B cell (primary cell): ENCODE data around the gene RRAS. TPM values are rescaled to one million over a fixed set of nuclear protein-coding genes. Genes with fewer than 3 reads are reported as not detected.
A peak's percentile ranks its signal among the peaks of the same experiment; 100 is the strongest.

Experiments used
- ATAC-seq: fragments of 200-7000 bp; cut with Tn5 transposase; one replicate; pipeline ENCODE4 v1.10.0; 2021; ENCODE audit warnings: low read depth, mild to moderate bottlenecking, moderate number of reproducible peaks, moderate library complexity
- CTCF ChIA-PET: fragments of 350-600 bp; sonication (Branson Sonifier 250); formaldehyde crosslinking; loops from one replicate; lab custom pipeline; 2021; ENCODE audit warnings: antibody characterized with exemption, inconsistent platforms; lab: Charles Lee
- POLR2A ChIA-PET: fragments of 350-600 bp; sonication (Branson Sonifier 250); formaldehyde crosslinking; loops from one replicate; lab custom pipeline; 2021; ENCODE audit warnings: antibody characterized with exemption; lab: Charles Lee
- DNase-seq: peaks from one replicate; pipeline ENCODE4 v3.0.0; 2013
- H2AFZ ChIP-seq: 2 replicates; pipeline ENCODE4 v1.6.1; 2012; ENCODE audit warnings: mild to moderate bottlenecking, low read depth, low read length; ENCODE audit not compliant: insufficient read depth, poor library complexity, severe bottlenecking
- H3K27ac ChIP-seq, 2 donors: 1 replicate in 1 of 2; 2 replicates in 1 of 2; pipeline ENCODE4 v1.5.1; 2012 to 2013; ENCODE audit warnings: low read length in 2 of 2, mild to moderate bottlenecking in 2 of 2, moderate library complexity in 1 of 2
- H3K27me3 ChIP-seq, 4 experiments: fragments of 200-600 bp in 1 of 4; sonication (generic) in 1 of 4; replicated peaks in 1 of 4; 1 replicate in 2 of 4; 2 replicates in 2 of 4; pipeline versions ENCODE4 v1.6.1 to v1.7.0; 2013 to 2016; ENCODE audit warnings: low read length in 3 of 4, mild to moderate bottlenecking in 2 of 4, mixed read lengths in 1 of 4, moderate library complexity in 1 of 4; ENCODE audit not compliant: insufficient read depth in 4 of 4, control insufficient read depth in 3 of 4; ENCODE audit errors: control extremely low read depth in 1 of 4
- H3K36me3 ChIP-seq, 2 experiments: replicated peaks in 1 of 2; 1 replicate in 1 of 2; 2 replicates in 1 of 2; pipeline versions ENCODE4 v1.6.1 to v1.7.1; 2013; ENCODE audit warnings: low read length in 1 of 2; ENCODE audit not compliant: insufficient read depth in 2 of 2, control insufficient read depth in 1 of 2; ENCODE audit errors: control extremely low read depth in 1 of 2, extremely low read depth in 1 of 2
- H3K4me1 ChIP-seq, 2 donors: fragments of 200-600 bp in 1 of 2; sonication (generic) in 1 of 2; 1 replicate in 1 of 2; 2 replicates in 1 of 2; pipeline versions ENCODE4 v1.5.1 to v1.6.1; 2013 to 2017; ENCODE audit warnings: low read length in 2 of 2; ENCODE audit not compliant: control insufficient read depth in 2 of 2, insufficient read depth in 2 of 2
- H3K4me2 ChIP-seq: replicated peaks from 2 replicates; pipeline ENCODE3; 2012; ENCODE audit warnings: mild to moderate bottlenecking, low read depth, low read length; ENCODE audit not compliant: poor library complexity, severe bottlenecking
- H3K4me3 ChIP-seq, 5 experiments: fragments of 200-600 bp in 1 of 5; sonication (generic) in 1 of 5; 1 replicate in 3 of 5; 2 replicates in 2 of 5; pipeline versions ENCODE4 v1.5.1 to v1.7.0; 2011 to 2016; ENCODE audit warnings: low read length in 4 of 5, mild to moderate bottlenecking in 4 of 5, low read depth in 2 of 5, control low read depth in 1 of 5, moderate library complexity in 1 of 5; ENCODE audit not compliant: insufficient read depth in 1 of 5; ENCODE audit errors: control extremely low read depth in 1 of 5, extremely low read depth in 1 of 5
- H3K79me2 ChIP-seq: fragments of 200-600 bp; sonication (generic); one replicate; pipeline ENCODE4 v1.6.0; 2016; ENCODE audit warnings: low read length; ENCODE audit not compliant: control insufficient read depth, insufficient read depth
- H3K9ac ChIP-seq: fragments of 200-600 bp; sonication (generic); 2 replicates; pipeline ENCODE4 v1.6.1; 2017; ENCODE audit warnings: mild to moderate bottlenecking, low read length, moderate library complexity
- H3K9me3 ChIP-seq, 3 donors: one replicate each; pipeline versions ENCODE4 v1.6.1 to v1.7.1; 2013; ENCODE audit warnings: low read length in 2 of 3; ENCODE audit not compliant: control insufficient read depth in 2 of 3, insufficient read depth in 1 of 3; ENCODE audit errors: control extremely low read depth in 1 of 3
- H4K20me1 ChIP-seq: 2 replicates; pipeline ENCODE4 v1.6.0; 2012; ENCODE audit warnings: mild to moderate bottlenecking, low read length; ENCODE audit not compliant: insufficient read depth, control insufficient read depth, poor library complexity, severe bottlenecking
- H3K27ac Mint-ChIP-seq: one replicate; pipeline ENCODE4 v1.8.0; 2021; ENCODE audit warnings: mixed read lengths
- H3K27me3 Mint-ChIP-seq: one replicate; pipeline ENCODE4 v1.8.0; 2021; ENCODE audit warnings: mixed read lengths
- H3K4me1 Mint-ChIP-seq: one replicate; pipeline ENCODE4 v1.8.0; 2021; ENCODE audit warnings: mixed read lengths
- H3K4me3 Mint-ChIP-seq: one replicate; pipeline ENCODE4 v1.8.0; 2021; ENCODE audit warnings: mixed read lengths
- H3K9me3 Mint-ChIP-seq: one replicate; pipeline ENCODE4 v1.8.0; 2022; ENCODE audit warnings: mixed read lengths; ENCODE audit not compliant: insufficient read depth
- EZH2 ChIP-seq: IDR thresholded peaks from 2 replicates; pipeline ENCODE4 v1.6.1; 2012; ENCODE audit warnings: borderline replicate concordance, low read depth, mild to moderate bottlenecking, moderate library complexity, low read length; ENCODE audit not compliant: insufficient read depth, poor library complexity, severe bottlenecking
- WGBS: methylation state at CpG from one replicate; pipeline ENCODE4 v1.1.5; 2013; ENCODE audit warnings: missing lambda C conversion rate; ENCODE audit not compliant: insufficient coverage; 5-methylcytosine and 5-hydroxymethylcytosine counted together
- intact Hi-C: fragments of 100-400 bp; cut with micrococcal nuclease; formaldehyde crosslinking; loops from one replicate; pipeline ENCODE4 v1.10.0; 2022
- polyA plus RNA-seq: library from polyadenylated mRNA; depleted of rRNA; stranded (reverse); fragments of >200 nt; gene quantifications from 2 replicates; pipeline ENCODE4 v1.2.3, GENCODE V29; 2012
- total RNA-seq, 2 donors: library from RNA; stranded (reverse); fragments of 120-200 nt in 1 of 2; gene quantifications; 1 replicate in 1 of 2; 2 replicates in 1 of 2; pipeline versions ENCODE4 v1.2.3 to v1.2.4, GENCODE V29; 2013 to 2022
- TF ChIP-seq, protein P1 (sequence below): fragments of 200-600 bp; IDR thresholded peaks from one replicate; pipeline ENCODE4 v1.8.0; 2022; ENCODE audit warnings: antibody characterized with exemption, mild to moderate bottlenecking

RRAS gene
- total and polyA plus RNA-seq, 2 donors (not counting 1 experiment from before 2014, with no cell fraction given), result 5.6 to 21.0 TPM

DNA sequence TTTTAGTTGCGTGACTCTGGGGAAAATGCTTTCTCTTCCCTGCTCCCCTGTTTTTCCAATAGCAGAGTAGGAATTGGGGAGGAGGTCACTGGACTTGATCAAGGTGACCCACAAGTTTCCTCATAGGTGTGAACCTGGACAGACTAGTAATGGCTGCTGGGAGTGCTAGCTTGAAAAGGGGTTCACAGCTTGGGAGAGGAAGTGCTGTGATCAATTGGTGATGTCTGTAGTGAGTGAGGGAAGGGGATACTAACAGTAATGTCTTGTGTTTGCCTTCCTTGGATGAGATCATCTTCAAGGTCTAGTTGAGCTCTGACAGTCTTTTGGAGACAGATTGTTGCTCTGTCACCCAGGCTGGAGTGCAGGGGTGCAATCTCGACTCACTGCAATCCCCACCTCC is 27.5 kb upstream of the RRAS start:
- Histone ChIP-seq H3K4me1 (peaks cover 22 to 39% of the 10 kb centered on the region in 2 donors), H4K20me1 (peaks cover 25% of the 10 kb centered on the region), H3K27ac (no peak overlapping the region), H3K4me3 (no peak overlapping the region), H3K79me2 (peaks cover 29% of the 10 kb centered on the region), H3K9me3 (no peaks in the 10 kb centered on the region), H3K4me2 (no peak overlapping the region), H3K27me3 (no peaks in the 10 kb centered on the region), H3K9ac (no peak overlapping the region), H3K36me3 (peaks cover 3 to 6% of the 10 kb centered on the region in 2 experiments), H2AFZ (no peak overlapping the region)
- no peak for ATAC-seq
- ChIA-PET POLR2A (no interaction called here), CTCF (interaction anchor here (0.6 to 2.1 kb wide), 3 partner anchors 9 to 13 kb away, joined by 3 to 6 read pairs (median 3); no protein-coding TSS in a partner anchor)
- WGBS, result 100% methylated on average over 1 of the region's 2 CpGs
- peaks cover 45% of the 10 kb centered on the region for H3K4me1 Mint-ChIP-seq
- DNase-seq, result no peak
- intact Hi-C loops, result no loop called here
- H3K4me3 Mint-ChIP-seq, result peak overlapping the region; percentile 95
- H3K27me3 Mint-ChIP-seq, result no peaks in the 10 kb centered on the region
- H3K9me3 Mint-ChIP-seq, result no peaks in the 10 kb centered on the region
- peak overlapping the region; percentile 50 for H3K27ac Mint-ChIP-seq
- no peak for TF ChIP-seq EZH2
- TF ChIP-seq, protein P1, sequence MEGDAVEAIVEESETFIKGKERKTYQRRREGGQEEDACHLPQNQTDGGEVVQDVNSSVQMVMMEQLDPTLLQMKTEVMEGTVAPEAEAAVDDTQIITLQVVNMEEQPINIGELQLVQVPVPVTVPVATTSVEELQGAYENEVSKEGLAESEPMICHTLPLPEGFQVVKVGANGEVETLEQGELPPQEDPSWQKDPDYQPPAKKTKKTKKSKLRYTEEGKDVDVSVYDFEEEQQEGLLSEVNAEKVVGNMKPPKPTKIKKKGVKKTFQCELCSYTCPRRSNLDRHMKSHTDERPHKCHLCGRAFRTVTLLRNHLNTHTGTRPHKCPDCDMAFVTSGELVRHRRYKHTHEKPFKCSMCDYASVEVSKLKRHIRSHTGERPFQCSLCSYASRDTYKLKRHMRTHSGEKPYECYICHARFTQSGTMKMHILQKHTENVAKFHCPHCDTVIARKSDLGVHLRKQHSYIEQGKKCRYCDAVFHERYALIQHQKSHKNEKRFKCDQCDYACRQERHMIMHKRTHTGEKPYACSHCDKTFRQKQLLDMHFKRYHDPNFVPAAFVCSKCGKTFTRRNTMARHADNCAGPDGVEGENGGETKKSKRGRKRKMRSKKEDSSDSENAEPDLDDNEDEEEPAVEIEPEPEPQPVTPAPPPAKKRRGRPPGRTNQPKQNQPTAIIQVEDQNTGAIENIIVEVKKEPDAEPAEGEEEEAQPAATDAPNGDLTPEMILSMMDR, result no peak

DNA sequence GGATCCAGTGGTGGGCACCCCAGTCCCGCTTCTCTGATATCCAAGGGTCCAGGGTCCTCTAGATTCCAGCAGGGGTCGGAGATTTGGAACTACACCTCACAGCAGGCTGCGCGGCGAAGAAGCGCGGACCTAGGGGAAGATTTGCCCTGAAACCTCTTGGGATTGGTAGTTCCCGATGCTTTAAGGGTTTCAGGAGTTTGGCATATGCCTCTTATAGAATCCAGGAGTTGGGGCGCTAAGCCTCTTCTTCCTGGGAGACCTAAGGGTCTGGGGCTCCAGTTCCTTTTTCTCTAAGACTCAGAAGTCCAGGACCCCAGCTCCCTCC is 26.1 kb upstream of the RRAS start:
- Mint-ChIP-seq H3K27ac (peak overlapping the region; percentile 94), H3K4me1 (peaks cover 37% of the 10 kb centered on the region), H3K4me3 (peak overlapping the region; percentile 95), H3K27me3 (no peaks in the 10 kb centered on the region), H3K9me3 (no peaks in the 10 kb centered on the region)
- Histone ChIP-seq H3K27me3 (no peaks in the 10 kb centered on the region), H3K9me3 (no peaks in the 10 kb centered on the region), H2AFZ (peak overlapping the region; percentile 95), H3K4me2 (peak overlapping the region; percentile 98), H3K4me1 (peaks cover 16 to 30% of the 10 kb centered on the region in 2 donors), H3K36me3 (peaks cover 3 to 19% of the 10 kb centered on the region in 2 experiments), H4K20me1 (peaks cover 39% of the 10 kb centered on the region), H3K27ac (peak overlapping the region; percentile 62 to 73), H3K4me3 (peak overlapping the region; percentile 71 to 99 (median 78)), H3K79me2 (peaks cover 41% of the 10 kb centered on the region), H3K9ac (peak overlapping the region; percentile 88)
- POLR2A ChIA-PET, result interaction anchor here (1.1 to 2.6 kb wide), 3 partner anchors 15 to 76 kb away, joined by 3 to 12 read pairs (median 8); partner anchors contain the start of genes PRR12 and RRAS
- intact Hi-C loops, result no loop called here
- ATAC-seq (no peak), DNase-seq (no peak)
- CTCF ChIA-PET, result interaction anchor here (0.7 to 1.2 kb wide), 6 partner anchors 9 to 120 kb away, joined by 3 to 5 read pairs (median 3); partner anchors contain the start of genes PRMT1 and RRAS
- 0% methylated on average over 9 of the region's 9 CpGs for WGBS
- TF ChIP-seq, protein P1, result no peak
- no peak for TF ChIP-seq EZH2
